K562 (cell line): ENCODE data around the gene BRINP1. TPM values are rescaled to one million over a fixed set of nuclear protein-coding genes. Genes with fewer than 3 reads are reported as not detected.

ENCODE experiments used
- ATAC-seq: fragments of 200-7000 bp; cut with Tn5 transposase; 3 replicates; pipeline ENCODE4 v1.9.1; 2020; ENCODE audit warnings: moderate library complexity
- BruUV-seq: library from RNA; stranded (reverse); fragments of 400-500 nt; replicated peaks from 2 replicates; lab custom pipeline; 2021; lab: Mats Ljungman, UMichigan
- CTCF ChIA-PET: fragments of 300-600 bp; formaldehyde crosslinking; extraction: SDS; loops from one replicate; lab custom pipeline; 2021; ENCODE audit warnings: low intra/inter-chr PET ratio; lab: Yijun Ruan, JAX
- POLR2A ChIA-PET: fragments of 300-600, 350-650 bp; sonication (Branson Sonifier 250); formaldehyde crosslinking; extraction: SDS; loops from one replicate; lab custom pipeline; 2021; ENCODE audit warnings: antibody characterized with exemption, inconsistent platforms; lab: Yijun Ruan, JAX
- DNase-seq, 4 experiments: peaks; one replicate each; pipeline versions ENCODE4 v3.0.0 to v3.0.0-alpha.2; 2011 to 2018; ENCODE audit warnings: low spot score in 3 of 4, mixed read lengths in 3 of 4; ENCODE audit errors: extremely low read depth in 1 of 4
- FAIRE-seq: peaks from 2 replicates; lab custom pipeline; 2011; peaks lifted over from hg19 to GRCh38; lab: Jason Lieb, UNC
- H2AFZ ChIP-seq: 2 replicates; pipeline ENCODE4 v1.6.0; 2011; ENCODE audit warnings: low read depth, low read length, control low read depth, inconsistent platforms
- H3K27ac ChIP-seq: fragments of 200-600 bp; 3 replicates; pipeline ENCODE4 v1.8.0; 2011; ENCODE audit warnings: low read depth, mild to moderate bottlenecking, control low read depth, inconsistent platforms, low read length, moderate library complexity, mixed read lengths; ENCODE audit errors: extremely low read depth
- H3K27me3 ChIP-seq, 2 experiments: fragments of 300-600 bp in 1 of 2; 2 replicates in 1 of 2; 3 replicates in 1 of 2; pipeline versions ENCODE4 v1.6.0 to v1.8.0; 2011; ENCODE audit warnings: inconsistent platforms in 2 of 2, low read length in 2 of 2, mild to moderate bottlenecking in 1 of 2, mixed read lengths in 1 of 2, moderate library complexity in 1 of 2; ENCODE audit not compliant: control insufficient read depth in 2 of 2, insufficient read depth in 2 of 2
- H3K36me3 ChIP-seq: fragments of 300-600 bp; 3 replicates; pipeline ENCODE4 v1.8.0; 2011; ENCODE audit warnings: mild to moderate bottlenecking, low read length, inconsistent platforms; ENCODE audit not compliant: control insufficient read depth, insufficient read depth
- H3K4me1 ChIP-seq, 2 experiments: fragments of 200-600 bp in 1 of 2; replicated peaks in 1 of 2; 2 replicates in 1 of 2; 3 replicates in 1 of 2; pipeline versions ENCODE4 v1.5.1 to v1.8.0; 2011; ENCODE audit warnings: inconsistent platforms in 2 of 2, low read length in 2 of 2, mild to moderate bottlenecking in 1 of 2, mixed read lengths in 1 of 2, moderate library complexity in 1 of 2; ENCODE audit not compliant: control insufficient read depth in 2 of 2, insufficient read depth in 2 of 2
- H3K4me2 ChIP-seq: 2 replicates; pipeline ENCODE4 v1.6.1; 2011; ENCODE audit warnings: low read length, control low read depth, inconsistent platforms, mixed read lengths; ENCODE audit not compliant: insufficient read depth
- H3K4me3 ChIP-seq: fragments of 200-600 bp; sonication (generic), shearing (Covaris generic); 2 replicates; pipeline ENCODE4 v1.5.1; 2016; ENCODE audit warnings: control low read depth, inconsistent platforms
- H3K79me2 ChIP-seq: fragments of 200-600 bp; 3 replicates; pipeline ENCODE4 v1.8.0; 2011; ENCODE audit warnings: low read length, inconsistent platforms; ENCODE audit not compliant: control insufficient read depth, insufficient read depth
- H3K9ac ChIP-seq, 2 experiments: 2 replicates each; pipeline versions ENCODE4 v1.6.0 to v1.6.1; 2011; ENCODE audit warnings: low read depth in 2 of 2, low read length in 2 of 2, control low read depth in 1 of 2, inconsistent platforms in 1 of 2, mild to moderate bottlenecking in 1 of 2, mixed read lengths in 1 of 2; ENCODE audit not compliant: insufficient read depth in 1 of 2
- H3K9me1 ChIP-seq: one replicate; pipeline ENCODE4 v1.6.0; 2011; ENCODE audit warnings: inconsistent platforms, mild to moderate bottlenecking, low read length, moderate library complexity; ENCODE audit not compliant: control insufficient read depth, insufficient read depth
- H3K9me3 ChIP-seq: replicated peaks from 2 replicates; pipeline ENCODE4 v1.5.1; 2011; ENCODE audit warnings: low read depth, low read length, inconsistent platforms; ENCODE audit not compliant: control insufficient read depth, insufficient read depth
- H4K20me1 ChIP-seq: replicated peaks from 2 replicates; pipeline ENCODE4 v1.6.1; 2011; ENCODE audit warnings: low read length, inconsistent platforms, mixed read lengths; ENCODE audit not compliant: control insufficient read depth, insufficient read depth
- ASH1L ChIP-seq: fragments of 450-650 bp; IDR thresholded peaks from 2 replicates; pipeline ENCODE4 v1.6.1; 2018; ENCODE audit warnings: borderline replicate concordance, mild to moderate bottlenecking, low read depth; ENCODE audit not compliant: partially characterized antibody
- CEBPG ChIP-seq, 3 experiments: fragments of 200-800 bp in 1 of 3; sonication (Bioruptor generic) in 1 of 3; sonication (generic) in 1 of 3; formaldehyde crosslinking in 1 of 3; IDR thresholded peaks in 2 of 3; conservative IDR thresholded peaks in 1 of 3; 2 replicates each; pipeline versions ENCODE4 v1.6.1 to v1.8.0; 2016 to 2022; ENCODE audit warnings: missing compliant biosample characterization in 2 of 3, missing genetic modification characterization in 2 of 3, mild to moderate bottlenecking in 1 of 3, missing genetic modification reagents in 1 of 3
- FOSL1 ChIP-seq: fragments of 200-800 bp; sonication (Bioruptor generic); conservative IDR thresholded peaks from 2 replicates; pipeline ENCODE4 v1.6.1; 2016; ENCODE audit warnings: missing genetic modification characterization, missing compliant biosample characterization
- GABPB2 ChIP-seq: fragments of 250-450 bp; sonication (Bioruptor Pico); conservative IDR thresholded peaks from 2 replicates; pipeline ENCODE4 v1.5.1; 2021; ENCODE audit warnings: mild to moderate bottlenecking
- GATAD2A ChIP-seq: fragments of 450-650 bp; IDR thresholded peaks from 2 replicates; pipeline ENCODE4 v1.6.1; 2017
- MYBL2 ChIP-seq, 2 experiments: fragments of 450-650 bp in 1 of 2; sonication (generic) in 1 of 2; formaldehyde crosslinking in 1 of 2; IDR thresholded peaks; 2 replicates each; pipeline versions ENCODE4 v1.6.1 to v1.8.1; 2017 to 2022; ENCODE audit warnings: borderline replicate concordance in 1 of 2, inconsistent platforms in 1 of 2, low read depth in 1 of 2, mild to moderate bottlenecking in 1 of 2, missing genetic modification reagents in 1 of 2, moderate library complexity in 1 of 2
- NR3C1 ChIP-seq: sonication (generic); formaldehyde crosslinking; IDR thresholded peaks from 2 replicates; pipeline ENCODE4 v1.8.1; 2022; ENCODE audit warnings: missing genetic modification reagents
- SLC30A9 ChIP-seq: fragments of 250-450 bp; sonication (Bioruptor Pico); IDR thresholded peaks from 2 replicates; pipeline ENCODE4 v1.8.0; 2022; ENCODE audit warnings: mild to moderate bottlenecking, moderate library complexity
- ZKSCAN3 ChIP-seq: fragments of 250-450 bp; sonication (Bioruptor Pico); IDR thresholded peaks from 2 replicates; pipeline ENCODE4 v1.4.0; 2020
- WGBS: fragments of 100-300 bp; shearing (Covaris generic); methylation state at CpG from one replicate; pipeline ENCODE4 v1.1.6; 2016; ENCODE audit warnings: low coverage, mixed read lengths; ENCODE audit not compliant: insufficient coverage; ENCODE audit errors: missing lambda C conversion rate; 5-methylcytosine and 5-hydroxymethylcytosine counted together
- in situ Hi-C: fragments of 300-500 bp; cut with MboI; formaldehyde crosslinking; loops from 4 replicates; pipeline ENCODE4 v1.15.0; 2018; ENCODE audit warnings: inconsistent platforms, mixed read lengths
- intact Hi-C: fragments of 100-400 bp; cut with micrococcal nuclease; formaldehyde crosslinking; loops from 2 replicates; pipeline ENCODE4 v1.14.2; 2022
- polyA plus RNA-seq, 8 experiments: library from polyadenylated mRNA; depleted of rRNA in 4 of 8; stranded (reverse) in 5 of 8; unstranded in 3 of 8; fragments of >200 nt; fragmentation: Nextera tagmentation in 2 of 8; fragmentation: Illumina TruSeq in 1 of 8; extraction: Ambion mirVana in 2 of 8; extraction: Trizol in 1 of 8; gene quantifications; 2 replicates each; pipeline versions ENCODE4 v1.2.1 to v1.2.3, GENCODE V29; 2011 to 2014; ENCODE audit warnings: inconsistent platforms in 1 of 8, missing spikeins in 1 of 8
- total RNA-seq, 7 experiments: library from RNA; depleted of rRNA in 6 of 7; stranded (reverse); fragments of >200 nt in 6 of 7; fragmentation: Illumina TruSeq in 2 of 7; extraction: Trizol in 2 of 7; gene quantifications; 2 replicates each; pipeline versions ENCODE4 v1.2.1 to v1.2.3, GENCODE V29; 2011 to 2021; ENCODE audit warnings: low replicate concordance in 1 of 7
- TF ChIP-seq, protein P1 (sequence below): sonication (generic); formaldehyde crosslinking; IDR thresholded peaks from 2 replicates; pipeline ENCODE4 v1.4.0; 2020; ENCODE audit warnings: mild to moderate bottlenecking, missing genetic modification reagents
- TF ChIP-seq, protein P2 (sequence below): sonication (generic); formaldehyde crosslinking; IDR thresholded peaks from 2 replicates; pipeline ENCODE4 v1.8.0; 2022; ENCODE audit warnings: mild to moderate bottlenecking, missing genetic modification reagents

BRINP1 gene
- total and polyA plus RNA-seq, 9 of the 15 experiments (the other 6 are each of a cell fraction or from before 2014, with no cell fraction given): not detected

DNA sequence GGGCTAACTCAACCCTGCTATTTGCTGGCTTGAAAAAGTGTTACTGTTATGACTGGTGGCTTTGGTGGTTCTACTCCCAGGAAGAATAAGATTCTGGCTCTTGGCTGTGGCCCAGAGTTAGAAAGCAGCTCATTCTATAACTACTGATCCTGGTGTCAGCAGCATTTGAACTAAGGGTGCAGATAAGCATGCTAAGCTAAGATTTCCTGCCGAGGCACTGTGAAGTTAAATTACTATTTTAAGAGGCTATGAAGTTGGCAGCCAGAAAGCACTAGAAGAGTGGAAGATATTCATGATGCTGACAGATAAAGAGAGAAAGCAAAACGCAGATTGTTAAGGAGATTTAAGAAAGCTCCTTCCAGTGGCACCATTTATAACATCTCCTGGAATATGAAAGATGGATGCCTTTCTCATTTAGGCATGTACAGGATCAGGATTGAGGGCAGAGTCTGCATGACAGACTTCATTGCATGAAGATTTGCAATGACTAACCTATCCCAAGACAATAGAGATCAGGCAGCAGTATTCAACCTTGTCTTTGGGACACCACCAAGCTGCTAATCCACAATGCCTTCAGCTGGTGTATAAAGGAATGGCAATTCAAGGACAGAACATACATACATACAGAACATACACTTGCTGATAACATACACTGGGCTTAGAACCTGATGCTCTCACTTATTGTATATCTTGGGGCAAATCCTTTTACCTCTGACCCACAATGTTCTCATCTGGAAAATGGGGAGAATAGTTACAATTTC is 11.7 kb downstream of the BRINP1 start:
- Histone ChIP-seq H3K4me2 (no peak overlapping the region), H3K9me1 (no peaks in the 10 kb centered on the region), H3K9ac (no peak overlapping the region), H3K4me1 (no peaks in the 10 kb centered on the region), H3K27me3 (no peaks in the 10 kb centered on the region), H3K36me3 (no peaks in the 10 kb centered on the region), H3K9me3 (no peaks in the 10 kb centered on the region), H2AFZ (no peak overlapping the region), H3K4me3 (no peak overlapping the region), H4K20me1 (no peaks in the 10 kb centered on the region), H3K79me2 (no peaks in the 10 kb centered on the region), H3K27ac (no peak overlapping the region)
- no peak for DNase-seq
- FAIRE-seq: no peak
- in situ Hi-C loops (no loop called here), intact Hi-C loops (no loop called here)
- ChIA-PET POLR2A (no interaction called here), CTCF (no interaction called here)
- ATAC-seq: no peak
- BruUV-seq: no TSS peak
- TF ChIP-seq NR3C1 (CRISPR knock-in tag) (no peak), SLC30A9 (no peak), ASH1L (no peak), MYBL2 (IDR thresholded peaks at IDR 0.05; ENCODE audit: low read depth) (no peak), MYBL2 (CRISPR knock-in tag; IDR thresholded peaks at IDR 0.05; ENCODE audit: borderline replicate concordance) (no peak), CEBPG (CRISPR knock-in tag; IDR thresholded peaks at IDR 0.05) (no peak), CEBPG (tag; conservative IDR thresholded peaks at IDR 0.05 in 1 of 2, IDR thresholded peaks at IDR 0.05 in 1 of 2) (no peak), FOSL1 (tag) (no peak), GATAD2A (no peak), ZKSCAN3 (CRISPR knock-in tag) (no peak), GABPB2 (no peak)
- TF ChIP-seq, protein P1, sequence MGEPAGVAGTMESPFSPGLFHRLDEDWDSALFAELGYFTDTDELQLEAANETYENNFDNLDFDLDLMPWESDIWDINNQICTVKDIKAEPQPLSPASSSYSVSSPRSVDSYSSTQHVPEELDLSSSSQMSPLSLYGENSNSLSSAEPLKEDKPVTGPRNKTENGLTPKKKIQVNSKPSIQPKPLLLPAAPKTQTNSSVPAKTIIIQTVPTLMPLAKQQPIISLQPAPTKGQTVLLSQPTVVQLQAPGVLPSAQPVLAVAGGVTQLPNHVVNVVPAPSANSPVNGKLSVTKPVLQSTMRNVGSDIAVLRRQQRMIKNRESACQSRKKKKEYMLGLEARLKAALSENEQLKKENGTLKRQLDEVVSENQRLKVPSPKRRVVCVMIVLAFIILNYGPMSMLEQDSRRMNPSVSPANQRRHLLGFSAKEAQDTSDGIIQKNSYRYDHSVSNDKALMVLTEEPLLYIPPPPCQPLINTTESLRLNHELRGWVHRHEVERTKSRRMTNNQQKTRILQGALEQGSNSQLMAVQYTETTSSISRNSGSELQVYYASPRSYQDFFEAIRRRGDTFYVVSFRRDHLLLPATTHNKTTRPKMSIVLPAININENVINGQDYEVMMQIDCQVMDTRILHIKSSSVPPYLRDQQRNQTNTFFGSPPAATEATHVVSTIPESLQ (CRISPR knock-in tag): no peak
- TF ChIP-seq, protein P2, sequence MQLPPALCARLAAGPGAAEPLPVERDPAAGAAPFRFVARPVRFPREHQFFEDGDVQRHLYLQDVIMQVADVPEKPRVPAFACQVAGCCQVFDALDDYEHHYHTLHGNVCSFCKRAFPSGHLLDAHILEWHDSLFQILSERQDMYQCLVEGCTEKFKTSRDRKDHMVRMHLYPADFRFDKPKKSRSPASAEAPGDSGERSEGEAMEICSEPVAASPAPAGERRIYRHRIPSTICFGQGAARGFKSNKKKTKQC (CRISPR knock-in tag): no peak
- 0% methylated on average over 2 of the region's 2 CpGs for WGBS
